PC-3 (cell line): ENCODE data around the gene IDE.

Experiments
- CTCF ChIP-seq: fragments of 300-600 bp; sonication (generic); conservative IDR thresholded peaks from 2 replicates; pipeline ENCODE4 v1.5.1; 2017; ENCODE audit warnings: antibody characterized with exemption, low read depth, mild to moderate bottlenecking, low read length
- EZH2 ChIP-seq: fragments of 300-600 bp; sonication (generic); IDR thresholded peaks from one replicate; pipeline ENCODE4 v1.6.1; 2017; ENCODE audit warnings: antibody characterized with exemption, mild to moderate bottlenecking, low read length; ENCODE audit not compliant: unreplicated experiment
- EZH2phosphoT487 ChIP-seq: fragments of 300-600 bp; sonication (generic); IDR thresholded peaks from 2 replicates; pipeline ENCODE4 v1.6.1; 2018; ENCODE audit warnings: mild to moderate bottlenecking, antibody characterized with exemption, low read length, borderline replicate concordance

GRCh38 chr10:92418891-92419290 is 155.0 kb downstream of the IDE start:
- TF ChIP-seq CTCF (no peak), EZH2 (no peak), EZH2phosphoT487 (no peak)
